GM19239 (cell line): Measurements from ENCODE around the gene TMEM132D.
"Not testable (repeated sequence)": the region's sequence is repeated elsewhere in the genome, so short reads cannot be mapped to it uniquely, and the experiment has no call there.

Source experiments
- DNase-seq: peaks from one replicate; pipeline ENCODE4 v3.0.0; 2011; ENCODE audit warnings: low spot score; ENCODE audit not compliant: insufficient read length
- FAIRE-seq: peaks from 2 replicates; lab custom pipeline; 2011; peaks lifted over from hg19 to GRCh38; lab: Jason Lieb, UNC

TMEM132D gene

GRCh38 chr12:129903956-129904829 is at the start of gene TMEM132D:
TSS of gene TMEM132D (minus strand) at chr12:129904025.
- DNase-seq (no peak), FAIRE-seq (no peak)

- FAIRE-seq (no peak), DNase-seq (no peak)
These were observed 45.8 kb upstream of the TMEM132D start for GRCh38 chr12:129949651-129950050.

DNA sequence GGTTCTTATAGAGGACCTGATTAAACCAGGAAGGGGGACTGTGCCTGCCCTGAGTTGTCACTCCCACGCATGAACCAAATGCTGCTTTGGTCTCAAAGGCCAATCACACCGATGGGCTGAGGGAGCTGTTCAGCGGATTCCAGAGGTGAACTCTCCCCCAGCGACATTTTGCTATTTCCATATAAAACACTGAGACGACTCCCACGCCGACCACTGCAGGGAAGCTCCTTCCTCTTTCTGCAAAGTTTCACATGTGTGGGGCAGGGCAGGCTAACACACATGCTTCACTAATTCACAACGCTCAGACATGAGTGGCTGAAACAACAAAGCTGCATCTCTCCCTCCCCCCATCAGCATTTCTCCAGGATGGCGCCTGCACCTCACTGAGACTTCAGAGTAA is 37.8 kb upstream of the TMEM132D start:
- DNase-seq (no peak), FAIRE-seq (no peak)

DNA sequence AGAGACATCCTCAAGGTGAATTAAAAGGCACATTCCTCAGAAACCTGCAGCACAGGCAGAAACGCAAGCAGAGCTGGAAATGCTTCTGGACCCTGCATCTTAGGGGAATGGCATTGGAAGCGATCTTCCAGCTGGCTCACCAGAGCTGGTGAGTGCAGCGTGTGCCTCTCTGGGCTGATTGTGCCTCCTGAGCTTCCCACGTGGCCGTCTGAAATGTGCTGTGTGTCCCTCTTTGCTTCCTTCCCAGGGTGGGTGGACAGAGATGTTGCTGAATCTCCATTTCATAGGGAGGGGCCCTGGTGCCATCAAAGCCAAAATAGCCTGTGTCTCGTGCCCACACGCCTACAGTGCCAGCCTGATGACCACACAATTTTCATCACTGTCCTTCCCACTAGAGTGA is 34.3 kb upstream of the TMEM132D start:
- no peak for DNase-seq
- FAIRE-seq: no peak

DNA sequence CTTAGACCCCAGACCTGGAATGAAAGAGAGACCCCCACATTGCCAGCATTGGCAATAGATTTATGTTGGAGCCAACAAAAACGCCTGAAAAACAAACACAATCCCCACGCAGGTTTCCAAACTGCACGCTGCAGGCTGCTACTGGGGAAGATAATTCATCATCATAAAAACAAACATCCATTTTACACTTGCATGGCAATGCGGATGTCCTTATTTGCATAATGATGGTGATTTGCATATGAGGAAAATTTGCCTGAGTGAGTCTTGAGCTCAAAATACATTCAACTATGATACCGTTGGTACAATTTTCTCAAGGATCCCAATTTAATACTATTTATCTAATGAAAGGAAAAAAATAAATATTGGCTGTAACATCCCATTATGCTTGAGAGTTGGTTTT is 33.6 kb upstream of the TMEM132D start:
- no peak for FAIRE-seq
- DNase-seq: no peak

DNA sequence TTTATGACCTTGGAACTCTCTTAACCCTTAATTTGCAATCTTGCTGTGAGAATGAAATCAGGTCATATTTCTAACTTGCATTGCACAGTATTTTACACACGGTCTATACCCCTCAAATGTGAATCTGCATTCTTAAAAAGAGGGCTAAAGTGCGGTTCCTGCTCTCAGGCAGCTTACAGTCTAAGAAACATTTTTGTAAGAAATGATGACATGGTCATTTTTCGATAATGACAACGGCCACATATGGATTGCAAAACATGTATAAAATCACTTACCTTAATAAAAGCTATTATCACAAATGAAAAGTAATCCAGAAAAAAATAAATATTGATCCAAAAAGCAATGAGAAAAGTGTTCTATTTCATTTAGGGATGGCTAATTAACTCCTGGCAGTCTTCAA is 24.8 kb upstream of the TMEM132D start:
- FAIRE-seq (no peak), DNase-seq (no peak)

DNA sequence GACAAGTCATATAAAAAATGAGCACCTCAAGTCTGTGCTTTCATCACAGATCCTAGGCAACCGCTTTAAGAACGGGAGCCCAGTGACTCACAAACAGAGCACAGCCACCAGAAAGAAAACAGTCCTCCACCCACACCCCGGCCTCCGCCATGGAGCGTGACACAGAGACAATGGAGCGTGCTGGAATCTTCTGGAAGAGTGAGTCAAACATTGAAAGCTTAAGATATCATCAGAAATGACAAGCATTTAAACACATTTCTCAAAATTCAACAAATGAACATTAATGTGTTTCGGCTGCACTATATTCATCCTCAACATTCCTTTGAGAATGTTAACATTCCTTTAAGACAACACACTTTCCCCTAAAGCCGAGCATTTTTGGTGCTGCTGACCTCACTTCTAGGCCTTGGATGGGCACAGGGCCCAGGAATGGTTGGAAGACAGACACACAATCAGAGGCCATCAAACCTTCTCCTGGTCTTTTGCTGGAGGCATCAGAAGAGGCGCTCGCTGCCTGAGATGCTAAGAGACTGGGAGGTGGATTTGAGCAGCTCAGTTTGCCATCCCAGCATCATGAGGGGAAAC is 23.6 kb upstream of the TMEM132D start:
- FAIRE-seq (no peak), DNase-seq (no peak)

DNA sequence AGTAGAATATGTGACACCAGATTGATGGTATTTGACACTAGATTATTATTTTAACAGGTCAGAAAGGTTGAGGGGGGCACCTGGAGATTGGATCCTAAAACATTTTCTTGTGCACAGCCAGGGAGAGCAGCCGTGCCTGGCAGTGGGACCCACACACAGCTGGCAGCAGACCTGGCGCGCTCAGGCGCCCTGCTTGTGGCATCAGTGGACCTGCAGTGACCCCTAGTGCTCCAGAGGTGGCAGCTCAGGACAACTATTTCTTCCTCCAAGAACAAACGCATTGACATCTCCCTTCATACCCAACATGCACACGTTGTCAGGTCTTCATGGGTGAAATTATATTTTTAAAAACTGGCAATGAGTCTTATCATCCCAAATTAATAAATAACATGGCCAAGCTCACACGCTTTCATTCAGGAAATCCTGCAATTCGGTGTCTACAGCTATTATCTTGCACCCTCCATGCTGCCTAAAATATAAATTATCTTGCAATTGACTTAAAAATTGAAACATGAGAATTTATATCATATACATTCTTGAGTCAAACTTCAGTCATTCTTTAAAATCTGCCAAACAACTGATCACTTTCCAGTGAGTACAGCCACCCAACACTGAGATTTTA is 7.7 kb upstream of the TMEM132D start:
- DNase-seq (peak; percentile 58), FAIRE-seq (no peak)

- DNase-seq (no peak), FAIRE-seq (no peak)
These were observed 5.5 kb upstream of the TMEM132D start for GRCh38 chr12:129909051-129910020.

- no peak for DNase-seq
These were observed 506 bp downstream of the TMEM132D start for GRCh38 chr12:129903092-129903945.

DNA sequence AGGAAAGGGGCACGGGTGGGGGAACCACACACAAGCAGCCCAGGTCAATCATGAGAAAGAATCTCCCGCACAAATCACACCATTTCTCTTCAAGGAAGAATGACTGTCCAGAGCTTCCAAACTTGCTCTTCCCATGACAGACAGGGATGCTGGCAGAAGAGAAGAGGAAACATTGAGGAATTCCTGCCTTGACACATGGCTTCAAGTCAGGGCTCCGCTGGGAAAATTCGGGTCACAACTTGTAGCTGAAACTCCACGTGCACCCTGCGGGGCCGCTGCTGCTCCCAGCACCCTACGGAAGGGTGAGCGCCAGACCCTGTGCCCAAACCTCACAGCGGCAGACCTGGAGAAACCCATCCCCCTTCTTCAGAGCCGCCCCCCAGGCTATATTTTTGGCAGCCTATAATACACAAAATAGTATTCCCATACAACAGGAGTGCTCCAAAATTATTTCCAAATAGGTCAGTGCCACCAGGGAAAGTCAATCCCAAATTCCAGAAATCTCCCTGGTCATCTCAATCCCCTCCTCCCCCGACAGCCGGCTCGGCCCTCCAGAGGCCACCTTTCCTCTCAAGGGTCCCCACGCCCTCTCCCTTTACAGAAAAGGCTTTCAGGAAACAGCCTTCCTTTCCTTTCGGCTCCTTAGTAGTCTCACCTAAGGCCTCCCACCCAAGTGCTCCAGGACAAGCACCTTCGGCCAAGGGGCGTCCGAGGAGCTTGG is 1.3 kb downstream of the TMEM132D start:
- FAIRE-seq: no peak
- DNase-seq: no peak

More at GRCh38 chr12:129903092-129903945, 506 bp downstream of the TMEM132D start:
- FAIRE-seq: no peak

DNA sequence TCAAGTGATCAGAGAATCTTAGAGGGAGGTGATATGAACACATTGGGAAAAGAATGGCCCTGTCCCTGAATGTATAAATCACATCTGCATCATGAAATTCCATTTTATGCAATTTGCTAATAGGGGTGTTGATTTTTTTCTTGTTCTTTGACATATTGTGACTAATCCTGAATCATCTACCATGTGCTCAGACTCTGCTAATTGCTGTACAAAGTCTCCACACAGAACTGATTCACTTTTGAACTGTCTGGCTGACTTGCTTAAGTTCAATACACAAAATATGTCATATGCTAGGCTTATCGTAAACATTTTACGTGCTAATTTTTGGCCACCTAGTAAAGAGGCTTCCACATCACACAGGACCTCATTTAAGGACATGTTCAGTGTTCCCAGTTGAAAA is 2.6 kb downstream of the TMEM132D start:
- DNase-seq: no peak
- FAIRE-seq: no peak

DNA sequence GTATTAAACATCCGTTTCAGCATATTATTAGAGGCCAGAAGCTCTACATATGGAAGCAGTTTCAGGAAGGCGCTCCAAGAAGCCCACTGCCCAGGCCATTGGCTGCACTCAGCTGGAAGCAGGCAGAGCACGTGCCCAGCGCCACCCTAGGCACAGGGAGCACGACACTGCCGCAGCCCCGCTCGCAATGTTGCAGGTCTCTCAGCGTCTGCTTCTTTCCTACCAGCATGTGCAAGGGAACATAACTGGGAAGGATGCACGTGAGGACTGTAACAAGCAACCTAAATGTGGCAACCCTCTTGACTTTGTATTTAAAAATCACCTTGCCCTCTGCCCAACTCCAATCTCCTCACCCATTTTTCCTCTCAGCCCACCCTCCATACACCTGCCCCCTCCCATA is 3.5 kb downstream of the TMEM132D start:
- no peak for DNase-seq

GRCh38 chr12:129899045-129899444 is 4.8 kb downstream of the TMEM132D start:
- not testable (repeated sequence) for DNase-seq, FAIRE-seq

More for the DNA sequence above, 3.5 kb downstream of the TMEM132D start:
- no peak for FAIRE-seq

DNA sequence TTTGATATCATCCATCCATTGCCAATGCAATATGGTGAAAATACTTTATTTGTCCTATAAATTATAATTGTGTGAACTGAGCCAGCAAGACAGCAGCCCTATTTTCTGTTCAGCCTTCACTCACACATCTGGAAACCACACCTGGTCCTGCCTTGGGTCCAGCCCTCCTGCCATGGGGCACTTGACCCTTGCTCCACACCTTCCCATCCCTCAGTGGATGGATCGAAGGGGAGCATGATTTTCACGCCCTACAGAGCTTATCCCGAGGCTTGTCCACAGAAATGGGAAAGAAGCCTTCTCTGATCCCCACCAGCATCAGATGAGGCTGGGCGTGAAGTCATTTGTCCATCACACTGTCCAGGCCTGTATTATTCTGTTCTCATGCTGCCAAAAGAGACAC is 10.1 kb downstream of the TMEM132D start:
- FAIRE-seq (no peak), DNase-seq (no peak)

DNA sequence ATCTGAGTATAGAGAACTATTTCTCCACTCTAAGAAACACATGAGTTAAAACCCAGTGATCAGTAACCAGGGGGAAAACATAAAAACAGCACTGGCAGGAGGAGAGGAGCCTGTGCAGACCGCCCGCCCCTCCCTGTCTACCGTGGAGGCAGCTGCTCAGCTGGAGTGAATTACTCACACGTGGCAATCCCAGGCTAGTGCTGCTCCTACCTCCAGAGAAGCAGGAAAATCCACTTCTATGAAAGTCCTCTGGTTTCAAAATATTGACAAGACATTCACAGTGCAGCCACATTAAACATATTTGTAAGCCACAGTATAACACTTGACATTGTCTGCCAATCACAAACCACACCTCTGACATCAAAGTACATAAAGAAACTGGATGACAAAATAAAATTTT is 16.7 kb downstream of the TMEM132D start:
- DNase-seq (no peak), FAIRE-seq (no peak)

GRCh38 chr12:129886541-129886940 is 17.3 kb downstream of the TMEM132D start:
- no peak for FAIRE-seq
- no peak for DNase-seq

DNA sequence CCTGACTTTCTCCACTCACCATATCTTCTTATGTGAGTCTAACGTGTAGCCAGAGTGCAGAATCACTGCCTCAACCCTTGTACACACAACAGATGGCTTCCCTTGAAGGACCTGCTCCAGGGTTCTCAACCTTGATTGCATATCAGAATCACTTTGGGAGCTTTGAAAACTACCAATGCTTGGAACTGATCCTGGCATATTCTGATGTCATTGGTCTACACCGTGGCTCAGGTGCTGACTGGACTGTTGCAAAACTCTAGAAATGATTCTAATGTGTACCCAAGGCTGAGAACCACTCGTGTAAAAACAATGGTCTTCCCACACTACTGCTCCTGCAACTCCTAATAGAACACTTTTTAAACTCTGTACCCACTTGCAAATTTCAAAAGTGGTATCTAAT is 18.5 kb downstream of the TMEM132D start:
- no peak for DNase-seq
- FAIRE-seq: no peak

- DNase-seq: no peak
- FAIRE-seq: no peak
These were observed 26.4 kb downstream of the TMEM132D start for GRCh38 chr12:129877411-129877810.
